GM12873 (cell line): ENCODE results near the gene ARFRP1.

Experiments
- TF ChIP-seq, protein P1 (sequence below): IDR thresholded peaks from 2 replicates; pipeline ENCODE4 v1.5.1; 2012; ENCODE audit warnings: low read depth, mild to moderate bottlenecking, moderate library complexity, low read length, control low read depth; ENCODE audit not compliant: insufficient read depth; ENCODE audit errors: missing control alignments

ARFRP1 gene, protein sequence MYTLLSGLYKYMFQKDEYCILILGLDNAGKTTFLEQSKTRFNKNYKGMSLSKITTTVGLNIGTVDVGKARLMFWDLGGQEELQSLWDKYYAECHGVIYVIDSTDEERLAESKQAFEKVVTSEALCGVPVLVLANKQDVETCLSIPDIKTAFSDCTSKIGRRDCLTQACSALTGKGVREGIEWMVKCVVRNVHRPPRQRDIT

DNA sequence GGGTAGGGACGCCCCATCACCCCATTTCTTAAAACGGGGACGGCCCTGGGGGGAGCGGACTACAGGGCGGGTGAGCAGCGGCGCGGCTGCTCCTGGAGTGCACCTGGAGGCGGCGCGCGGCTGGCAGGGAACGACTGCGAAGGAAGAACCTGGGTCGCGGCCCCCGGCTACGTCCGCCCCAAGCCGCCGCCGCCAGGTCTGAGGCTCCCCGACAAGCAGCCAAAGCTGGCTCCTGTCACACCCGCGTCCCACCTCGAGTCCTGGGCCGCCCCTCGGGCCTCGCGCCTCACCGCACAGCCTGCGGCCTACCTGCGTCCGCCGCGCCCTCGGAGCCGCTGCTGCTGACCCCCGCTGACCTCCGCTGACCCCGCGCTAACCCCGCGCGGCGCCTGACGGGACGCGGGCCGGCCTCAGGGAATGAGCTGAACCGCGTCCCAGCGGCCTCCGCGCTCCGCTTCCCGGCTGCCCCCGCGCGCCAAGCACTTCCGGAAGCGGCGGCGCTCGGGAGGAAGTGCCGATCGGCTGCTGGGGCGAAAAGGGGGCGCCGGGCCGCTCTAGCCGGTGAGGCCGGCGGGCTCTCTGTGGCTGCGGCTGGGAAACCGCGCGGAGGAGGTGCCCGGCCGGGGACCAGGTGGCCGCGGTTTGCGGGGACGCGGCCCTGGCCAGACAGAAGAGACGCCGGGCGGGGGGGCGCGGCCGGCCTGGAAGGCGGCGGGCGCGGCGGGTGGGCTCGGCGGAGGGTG, at the start of gene ARFRP1, which contains the start of gene ZGPAT:
Gene ARFRP1, minus strand, starts transcription at position 419 of the 743 bp plus-strand sequence. CDS start 885 bp downstream, outside the sequence.
Gene ZGPAT, plus strand, starts transcription at position 482 of the 743 bp plus-strand sequence. CDS start 542 bp downstream, outside the sequence.
- TF ChIP-seq, protein P1, sequence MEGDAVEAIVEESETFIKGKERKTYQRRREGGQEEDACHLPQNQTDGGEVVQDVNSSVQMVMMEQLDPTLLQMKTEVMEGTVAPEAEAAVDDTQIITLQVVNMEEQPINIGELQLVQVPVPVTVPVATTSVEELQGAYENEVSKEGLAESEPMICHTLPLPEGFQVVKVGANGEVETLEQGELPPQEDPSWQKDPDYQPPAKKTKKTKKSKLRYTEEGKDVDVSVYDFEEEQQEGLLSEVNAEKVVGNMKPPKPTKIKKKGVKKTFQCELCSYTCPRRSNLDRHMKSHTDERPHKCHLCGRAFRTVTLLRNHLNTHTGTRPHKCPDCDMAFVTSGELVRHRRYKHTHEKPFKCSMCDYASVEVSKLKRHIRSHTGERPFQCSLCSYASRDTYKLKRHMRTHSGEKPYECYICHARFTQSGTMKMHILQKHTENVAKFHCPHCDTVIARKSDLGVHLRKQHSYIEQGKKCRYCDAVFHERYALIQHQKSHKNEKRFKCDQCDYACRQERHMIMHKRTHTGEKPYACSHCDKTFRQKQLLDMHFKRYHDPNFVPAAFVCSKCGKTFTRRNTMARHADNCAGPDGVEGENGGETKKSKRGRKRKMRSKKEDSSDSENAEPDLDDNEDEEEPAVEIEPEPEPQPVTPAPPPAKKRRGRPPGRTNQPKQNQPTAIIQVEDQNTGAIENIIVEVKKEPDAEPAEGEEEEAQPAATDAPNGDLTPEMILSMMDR: no peak

DNA sequence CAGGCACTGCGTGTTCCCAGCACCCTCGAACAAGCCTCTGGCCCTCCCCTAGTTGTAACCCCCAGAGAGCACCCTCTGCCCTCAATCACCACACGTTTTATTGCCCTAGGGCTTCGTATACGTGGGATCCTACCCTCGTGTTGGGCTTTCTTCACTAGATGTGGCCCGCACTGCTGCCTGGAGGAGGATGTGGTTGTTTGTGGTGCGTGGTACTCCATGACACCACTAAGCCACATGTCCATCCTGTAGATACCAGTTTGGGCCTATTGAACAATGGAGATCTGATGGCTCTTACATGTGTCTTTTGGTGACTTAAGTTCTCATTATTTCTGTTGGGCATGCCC, 48.8 kb upstream of the ARFRP1 start:
- TF ChIP-seq, protein P1: no peak

DNA sequence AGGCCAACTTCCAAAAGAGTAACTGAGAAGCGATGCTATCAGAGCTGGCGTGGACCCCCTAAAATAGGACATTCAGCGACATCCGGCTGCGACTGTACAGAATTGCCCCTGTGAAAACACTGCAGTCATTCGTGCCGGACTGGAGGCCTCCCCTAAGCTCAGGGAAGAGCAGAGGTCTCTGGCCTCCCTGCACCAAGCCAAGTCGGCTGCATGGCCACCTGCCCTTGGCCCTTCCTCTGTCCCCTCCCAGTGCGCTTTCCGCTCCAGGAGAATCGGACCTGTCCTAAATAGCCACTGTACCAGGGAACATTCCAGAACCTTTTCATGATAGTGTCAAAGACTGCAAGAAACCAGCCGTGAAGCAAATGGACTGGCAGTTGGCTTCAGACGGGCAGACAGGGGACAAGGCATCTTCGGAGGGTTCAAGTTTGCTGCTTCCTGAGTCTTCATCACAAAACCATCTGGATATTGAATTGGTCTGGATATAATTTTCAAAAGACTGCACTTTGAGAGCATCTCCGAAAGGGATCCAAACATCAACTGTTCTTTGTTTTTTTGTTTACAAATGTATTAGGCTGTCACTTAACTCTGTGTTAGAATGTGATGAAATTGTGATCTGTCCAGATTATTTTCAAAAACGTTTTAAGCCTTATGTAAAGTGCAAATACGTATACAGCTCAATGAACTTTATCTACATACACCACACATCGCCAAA, 48.3 kb upstream of the ARFRP1 start:
- TF ChIP-seq, protein P1: no peak

DNA sequence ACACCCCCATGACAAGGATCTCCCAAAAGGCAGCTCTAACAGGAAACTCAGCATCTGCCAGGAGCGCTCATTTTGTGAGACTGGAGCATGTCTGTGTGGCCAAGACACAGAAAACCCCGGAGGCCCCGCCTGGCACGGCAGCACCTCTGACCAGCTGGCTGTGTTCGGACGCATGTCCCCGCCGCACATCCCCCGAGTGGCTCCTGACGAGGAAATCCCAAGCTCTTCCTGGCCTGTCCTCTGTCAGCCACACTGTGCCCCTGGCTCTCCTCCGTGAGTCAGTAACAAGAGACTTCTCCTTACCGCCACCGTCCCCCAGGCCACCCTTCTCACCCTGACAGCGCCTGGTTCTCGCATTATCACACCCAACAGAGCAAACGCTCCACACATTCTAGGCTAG, 46.2 kb upstream of the ARFRP1 start:
- TF ChIP-seq, protein P1: no peak

DNA sequence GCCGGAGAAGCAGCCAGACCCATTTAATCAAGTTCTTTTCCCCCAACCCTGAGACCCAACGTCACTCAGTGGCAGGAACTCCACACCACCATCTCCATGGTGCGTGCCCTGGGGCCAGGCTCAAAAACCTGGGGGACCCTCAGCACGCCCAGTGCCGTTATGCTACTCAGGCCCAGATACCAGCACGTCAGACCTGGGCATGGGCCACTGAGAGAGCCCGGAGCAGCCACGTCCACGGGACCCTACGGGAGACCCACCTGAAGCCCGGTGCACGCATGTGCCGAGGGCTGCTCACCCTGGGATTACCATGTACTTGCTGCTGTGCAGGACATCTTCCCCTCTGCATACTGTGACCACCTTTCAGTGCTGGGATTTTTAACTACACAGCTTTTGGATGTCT, 45.6 kb upstream of the ARFRP1 start:
- TF ChIP-seq, protein P1: no peak

DNA sequence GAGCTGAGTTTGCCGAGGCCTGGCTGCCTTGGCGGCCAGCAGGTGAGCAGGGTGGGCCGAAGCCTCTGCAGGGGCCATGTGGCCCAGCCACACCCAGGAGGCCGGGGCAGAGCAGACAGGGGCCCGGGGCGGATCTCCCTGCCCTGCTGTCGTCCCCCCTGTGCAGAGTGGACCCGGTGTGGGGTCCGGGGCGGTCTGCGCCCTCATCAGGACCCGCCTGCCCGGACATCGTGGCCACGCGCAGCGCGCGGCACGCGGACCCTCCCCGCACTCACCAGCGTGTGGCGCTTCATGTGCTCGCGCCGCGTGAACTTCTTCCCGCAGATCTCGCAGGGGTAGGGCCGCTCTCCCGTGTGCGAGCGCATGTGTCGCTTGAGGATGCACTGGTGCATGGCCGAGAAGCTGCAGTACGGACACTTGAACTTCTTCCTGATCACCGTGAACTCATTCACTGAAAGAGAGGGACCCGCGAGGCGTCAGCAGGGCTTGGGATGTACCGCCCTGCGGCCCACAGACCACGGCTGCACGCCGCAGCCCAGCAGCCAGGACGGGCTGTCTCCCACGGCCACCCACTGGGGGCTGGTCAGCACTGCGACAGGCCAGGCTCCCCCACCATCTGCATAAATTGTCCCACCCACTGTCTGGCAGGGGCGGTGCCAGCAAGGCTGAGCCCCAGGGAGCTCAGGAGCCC, 44.8 kb upstream of the ARFRP1 start:
- TF ChIP-seq, protein P1: no peak
